ENCODE results near the gene NEURL3.

DNA sequence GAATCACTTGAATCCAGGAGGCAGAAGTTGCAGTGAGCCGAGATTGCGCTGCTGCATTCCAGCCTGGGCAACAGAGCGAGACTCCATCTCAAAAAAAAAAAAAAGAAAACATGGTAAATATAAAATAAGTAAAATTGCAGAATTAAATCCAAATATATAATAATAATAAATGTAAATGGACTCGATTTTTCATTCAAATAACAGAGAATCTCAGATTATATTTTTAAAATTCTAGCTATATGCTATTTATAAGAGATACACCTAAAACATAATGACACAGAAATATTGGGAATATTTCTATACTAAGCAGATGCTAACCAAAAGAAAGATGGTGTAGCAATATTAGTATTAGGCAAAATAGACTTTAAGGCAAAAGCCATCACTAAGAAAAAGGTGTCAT, 15.1 kb upstream of the NEURL3 start:
- TF ChIP-seq, protein P1, sequence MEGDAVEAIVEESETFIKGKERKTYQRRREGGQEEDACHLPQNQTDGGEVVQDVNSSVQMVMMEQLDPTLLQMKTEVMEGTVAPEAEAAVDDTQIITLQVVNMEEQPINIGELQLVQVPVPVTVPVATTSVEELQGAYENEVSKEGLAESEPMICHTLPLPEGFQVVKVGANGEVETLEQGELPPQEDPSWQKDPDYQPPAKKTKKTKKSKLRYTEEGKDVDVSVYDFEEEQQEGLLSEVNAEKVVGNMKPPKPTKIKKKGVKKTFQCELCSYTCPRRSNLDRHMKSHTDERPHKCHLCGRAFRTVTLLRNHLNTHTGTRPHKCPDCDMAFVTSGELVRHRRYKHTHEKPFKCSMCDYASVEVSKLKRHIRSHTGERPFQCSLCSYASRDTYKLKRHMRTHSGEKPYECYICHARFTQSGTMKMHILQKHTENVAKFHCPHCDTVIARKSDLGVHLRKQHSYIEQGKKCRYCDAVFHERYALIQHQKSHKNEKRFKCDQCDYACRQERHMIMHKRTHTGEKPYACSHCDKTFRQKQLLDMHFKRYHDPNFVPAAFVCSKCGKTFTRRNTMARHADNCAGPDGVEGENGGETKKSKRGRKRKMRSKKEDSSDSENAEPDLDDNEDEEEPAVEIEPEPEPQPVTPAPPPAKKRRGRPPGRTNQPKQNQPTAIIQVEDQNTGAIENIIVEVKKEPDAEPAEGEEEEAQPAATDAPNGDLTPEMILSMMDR (IDR thresholded peaks at IDR 0.05; ENCODE audit: insufficient read depth, low read length, poor library complexity, severe bottlenecking), result no peak
- TF ChIP-seq EZH2phosphoT487 (conservative IDR thresholded peaks at IDR 0.05; ENCODE audit: low read length), result no peak

Data from SU-DHL-6 (cell line).